SK-N-SH (cell line): ENCODE data around the gene NDUFB6. TPM values are rescaled to one million over a fixed set of nuclear protein-coding genes. Genes with fewer than 3 reads are reported as not detected.
"Not testable (repeated sequence)": the region's sequence is repeated elsewhere in the genome, so short reads cannot be mapped to it uniquely, and the experiment has no call there.

Experiments used
- CTCF ChIA-PET: fragments of 300-600, 350-600 bp; formaldehyde crosslinking; extraction: SDS; loops from one replicate; lab custom pipeline; 2021; lab: Yijun Ruan, JAX
- POLR2A ChIA-PET: fragments of 350-600 bp; sonication (Branson Sonifier 250); formaldehyde crosslinking; extraction: SDS; loops from one replicate; lab custom pipeline; 2020; ENCODE audit warnings: antibody characterized with exemption, inconsistent platforms; lab: Yijun Ruan, JAX
- DNase-seq: peaks from one replicate; pipeline ENCODE4 v3.0.0; 2012
- H2AFZ ChIP-seq: fragments of 200-600 bp; sonication (generic); 2 replicates; pipeline ENCODE4 v1.8.1; 2016; ENCODE audit warnings: antibody characterized with exemption, mild to moderate bottlenecking, low read depth
- H3F3A ChIP-seq: fragments of 200-600 bp; sonication (generic); replicated peaks from 2 replicates; pipeline ENCODE3; 2016; ENCODE audit warnings: antibody characterized with exemption, mild to moderate bottlenecking; ENCODE audit not compliant: insufficient read depth
- H3K27ac ChIP-seq, 2 experiments: fragments of 200-500 bp in 1 of 2; fragments of 200-600 bp in 1 of 2; sonication (Bioruptor generic) in 1 of 2; sonication (generic), shearing (Covaris generic) in 1 of 2; 2 replicates each; pipeline versions ENCODE4 v1.5.1 to v1.6.1; 2014 to 2016; ENCODE audit warnings: low read depth in 2 of 2, inconsistent platforms in 1 of 2, low read length in 1 of 2, mild to moderate bottlenecking in 1 of 2, mixed read lengths in 1 of 2
- H3K27me3 ChIP-seq: fragments of 200-600 bp; sonication (generic), shearing (Covaris generic); 2 replicates; pipeline ENCODE4 v1.6.1; 2016; ENCODE audit warnings: mixed run types; ENCODE audit not compliant: insufficient read depth
- H3K36me3 ChIP-seq, 2 experiments: fragments of 200-500 bp in 1 of 2; fragments of 200-600 bp in 1 of 2; sonication (Bioruptor generic) in 1 of 2; sonication (generic) in 1 of 2; replicated peaks in 1 of 2; 2 replicates each; pipeline versions ENCODE3 to v1.5.1; 2014 to 2016; ENCODE audit warnings: low read length in 1 of 2, mild to moderate bottlenecking in 1 of 2; ENCODE audit not compliant: insufficient read depth in 2 of 2, control insufficient read depth in 1 of 2
- H3K4me1 ChIP-seq, 2 experiments: fragments of 200-500 bp in 1 of 2; fragments of 200-600 bp in 1 of 2; sonication (Bioruptor generic) in 1 of 2; sonication (generic), shearing (Covaris generic) in 1 of 2; 2 replicates each; pipeline versions ENCODE4 v1.5.1 to v1.6.1; 2014 to 2016; ENCODE audit warnings: low read depth in 1 of 2, low read length in 1 of 2, mixed run types in 1 of 2; ENCODE audit not compliant: insufficient read depth in 2 of 2, control insufficient read depth in 1 of 2
- H3K4me2 ChIP-seq: fragments of 200-600 bp; sonication (generic), shearing (Covaris generic); 2 replicates; pipeline ENCODE4 v1.6.1; 2017; ENCODE audit warnings: mixed run types
- H3K4me3 ChIP-seq, 2 experiments: fragments of 200-500 bp in 1 of 2; fragments of 200-600 bp in 1 of 2; sonication (Bioruptor generic) in 1 of 2; sonication (generic), shearing (Covaris generic) in 1 of 2; 2 replicates each; pipeline versions ENCODE4 v1.5.1 to v1.8.1; 2014 to 2016; ENCODE audit warnings: low read depth in 2 of 2, inconsistent platforms in 1 of 2, low read length in 1 of 2, mild to moderate bottlenecking in 1 of 2, mixed read lengths in 1 of 2, moderate library complexity in 1 of 2
- H3K79me2 ChIP-seq: fragments of 200-600 bp; sonication (generic); 2 replicates; pipeline ENCODE4 v1.8.1; 2017; ENCODE audit warnings: mild to moderate bottlenecking; ENCODE audit not compliant: insufficient read depth
- H3K9ac ChIP-seq: fragments of 200-600 bp; sonication (generic); 2 replicates; pipeline ENCODE4 v1.6.1; 2017; ENCODE audit warnings: mixed run types
- H3K9me2 ChIP-seq: fragments of 200-600 bp; sonication (generic); 2 replicates; pipeline ENCODE4 v1.6.1; 2017; ENCODE audit warnings: mixed run types
- H3K9me3 ChIP-seq: fragments of 200-600 bp; sonication (generic); 2 replicates; pipeline ENCODE4 v1.6.1; 2017; ENCODE audit warnings: mixed run types, mild to moderate bottlenecking, moderate library complexity
- H4K20me1 ChIP-seq: fragments of 200-600 bp; sonication (generic); 2 replicates; pipeline ENCODE4 v1.6.1; 2017; ENCODE audit warnings: mild to moderate bottlenecking, mixed run types; ENCODE audit not compliant: insufficient read depth
- EP300 ChIP-seq, 2 experiments: IDR thresholded peaks; 2 replicates each; pipeline versions ENCODE4 v1.4.0 to v1.6.1; 2012; ENCODE audit warnings: borderline replicate concordance in 1 of 2, low read depth in 1 of 2, low read length in 1 of 2
- FOXJ3 ChIP-seq: sonication (generic); formaldehyde crosslinking; IDR thresholded peaks from 2 replicates; pipeline ENCODE4 v1.5.1; 2020; ENCODE audit warnings: mild to moderate bottlenecking, missing genetic modification reagents
- JUND ChIP-seq: IDR thresholded peaks from 2 replicates; pipeline ENCODE4 v1.4.0; 2012
- MEF2A ChIP-seq: IDR thresholded peaks from 2 replicates; pipeline ENCODE4 v1.4.0; 2012; ENCODE audit warnings: low read depth, borderline replicate concordance
- MXI1 ChIP-seq: IDR thresholded peaks from 2 replicates; pipeline ENCODE4 v1.6.1; 2012; ENCODE audit warnings: mild to moderate bottlenecking, low read depth, low read length, improper control_type of control experiment
- NFIC ChIP-seq: IDR thresholded peaks from 2 replicates; pipeline ENCODE4 v1.4.0; 2012; ENCODE audit warnings: borderline replicate concordance
- RCOR1 ChIP-seq: fragments of 150-350 bp; IDR thresholded peaks from 2 replicates; pipeline ENCODE4 v1.6.1; 2017; ENCODE audit warnings: antibody characterized with exemption, low read length
- RXRA ChIP-seq: IDR thresholded peaks from 2 replicates; pipeline ENCODE4 v1.4.0; 2012; ENCODE audit warnings: low read depth, mild to moderate bottlenecking, borderline replicate concordance
- SIN3A ChIP-seq: IDR thresholded peaks from 2 replicates; pipeline ENCODE4 v1.6.1; 2012; ENCODE audit warnings: low read depth, mild to moderate bottlenecking, low read length, moderate library complexity, borderline replicate concordance
- TAF1 ChIP-seq: IDR thresholded peaks from 2 replicates; pipeline ENCODE4 v1.6.1; 2012; ENCODE audit warnings: low read depth, mild to moderate bottlenecking, low read length, moderate library complexity, borderline replicate concordance
- TEAD4 ChIP-seq: IDR thresholded peaks from 2 replicates; pipeline ENCODE4 v1.4.0; 2012; ENCODE audit warnings: mild to moderate bottlenecking, borderline replicate concordance; ENCODE audit not compliant: insufficient read depth
- USF1 ChIP-seq: IDR thresholded peaks from 2 replicates; pipeline ENCODE4 v1.4.0; 2012; ENCODE audit warnings: low read depth, borderline replicate concordance
- USF2 ChIP-seq: fragments of 150-350 bp; IDR thresholded peaks from 2 replicates; pipeline ENCODE4 v1.6.1; 2017; ENCODE audit warnings: antibody characterized with exemption, low read length, low read depth, borderline replicate concordance
- YY1 ChIP-seq: IDR thresholded peaks from 2 replicates; pipeline ENCODE4 v1.4.0; 2012; ENCODE audit warnings: low read depth, mild to moderate bottlenecking
- ZBTB33 ChIP-seq: IDR thresholded peaks from 2 replicates; pipeline ENCODE4 v1.4.0; 2012; ENCODE audit warnings: low read depth, borderline replicate concordance
- WGBS: methylation state at CpG from one replicate; pipeline ENCODE4 v1.1.6; 2017; ENCODE audit warnings: low lambda C conversion rate; 5-methylcytosine and 5-hydroxymethylcytosine counted together
- polyA plus RNA-seq, 3 experiments: library from polyadenylated mRNA; depleted of rRNA; stranded (reverse); fragments of >200 nt; gene quantifications; 2 replicates each; pipeline ENCODE4 v1.2.3, GENCODE V29; 2012

NDUFB6 gene
- polyA plus RNA-seq, 1 of the 3 experiments (the other 2 are of a cell fraction), result 96.2 TPM

GRCh38 chr9:32525709-32526030, 47.3 kb downstream of the NDUFB6 start (continued):
- TF ChIP-seq ZBTB33 (no peak), JUND (no peak), TEAD4 (no peak)

GRCh38 chr9:32524892-32525708, 47.9 kb downstream of the NDUFB6 start:
- Histone ChIP-seq H3K36me3 (no peaks in the 10 kb centered on the region), H4K20me1 (no peaks in the 10 kb centered on the region), H3K9me3 (no peaks in the 10 kb centered on the region), H3K79me2 (peaks cover 20% of the 10 kb centered on the region), H3K9me2 (no peaks in the 10 kb centered on the region), H3K4me2 (peak overlapping the region; percentile 91), H3K9ac (peak overlapping the region; percentile 74), H3F3A (peaks cover 13% of the 10 kb centered on the region), H3K4me1 (peaks cover 0 to 7% of the 10 kb centered on the region in 2 experiments; a peak in 3 of 4 replicates), H2AFZ (peak overlapping the region; percentile 90), H3K4me3 (peak overlapping the region; percentile 70 to 79; a peak in 3 of 4 replicates), H3K27me3 (no peaks in the 10 kb centered on the region), H3K27ac (peak overlapping the region in 1 of 2 experiments; percentile 86; a peak in 1 of 4 replicates)
- ChIA-PET CTCF (interaction anchor here (0.6 to 7.4 kb wide), 18 partner anchors 18 to 443 kb away, joined by 3 to 127 read pairs (median 7); partner anchors contain the start of genes ACO1 and NDUFB6), POLR2A (no interaction called here)
- no peak for TF ChIP-seq SIN3A
- 94% methylated on average over 22 of the region's 22 CpGs for WGBS
- no peak for DNase-seq

- H3K27ac ChIP-seq, H3K9ac ChIP-seq, DNase-seq, H3K9me2 ChIP-seq, H4K20me1 ChIP-seq, H3K4me3 ChIP-seq, H3K36me3 ChIP-seq, H2AFZ ChIP-seq, POLR2A ChIA-PET, H3K9me3 ChIP-seq, H3K27me3 ChIP-seq, H3K4me1 ChIP-seq: not testable (repeated sequence)
- H3K4me2 ChIP-seq, result peak overlapping the region; percentile 91; the same call in 1 of the 2 replicates
- H3K79me2 ChIP-seq, result peaks cover 20% of the 10 kb centered on the region
- CTCF ChIA-PET, result interaction anchor here (1.4 to 7.4 kb wide), 5 partner anchors 21 to 146 kb away, joined by 5 to 127 read pairs (median 14); no protein-coding TSS in a partner anchor
- peaks cover 13% of the 10 kb centered on the region for H3F3A ChIP-seq
- WGBS, result 97% methylated on average over 11 of the region's 11 CpGs
Observed at GRCh38 chr9:32524558-32524891, 48.4 kb downstream of the NDUFB6 start.

- no peak for DNase-seq
- Histone ChIP-seq H3K9me3 (peaks cover 5% of the 10 kb centered on the region; the same call in 1 of the 2 replicates), H3K36me3 (no peaks in the 10 kb centered on the region), H2AFZ (no peak overlapping the region), H3K27ac (no peak overlapping the region), H3K4me2 (no peak overlapping the region), H3K27me3 (no peaks in the 10 kb centered on the region), H3K9me2 (no peaks in the 10 kb centered on the region), H4K20me1 (no peaks in the 10 kb centered on the region), H3K4me1 (peaks cover 0 to 7% of the 10 kb centered on the region in 2 experiments; a peak in 3 of 4 replicates), H3K79me2 (peaks cover 20% of the 10 kb centered on the region), H3K4me3 (no peak overlapping the region), H3K9ac (no peak overlapping the region), H3F3A (peaks cover 13% of the 10 kb centered on the region)
- 93% methylated on average over 1 of the region's 1 CpG for WGBS
- POLR2A ChIA-PET, result no interaction called here
- CTCF ChIA-PET, result interaction anchor here (4.0 to 7.4 kb wide), 2 partner anchors 55 to 145 kb away, joined by 29 to 127 read pairs; no protein-coding TSS in a partner anchor
- TF ChIP-seq EP300 (IDR thresholded peaks at IDR 0.05; ENCODE audit: borderline replicate concordance in 1 of 2, low read depth in 1 of 2, low read length in 1 of 2) (no peak), USF2 (no peak), YY1 (no peak), NFIC (no peak), MXI1 (no peak), RCOR1 (no peak), MEF2A (no peak), FOXJ3 (no peak), USF1 (no peak), TAF1 (no peak), RXRA (no peak), JUND (no peak)
Observed at GRCh38 chr9:32523910-32524309, 49.0 kb downstream of the NDUFB6 start.
